HG02943 (cell line): ENCODE measurements around the gene VPS54.

Experiments
- ATAC-seq: cut with Tn5 transposase; IDR thresholded peaks from one replicate; pipeline ENCODE4 v1.9.1; 2021; ENCODE audit warnings: mild to moderate bottlenecking, low read depth, moderate library complexity; ENCODE audit not compliant: unreplicated experiment

The VPS54 gene

GRCh38 chr2:64019083-64019974, at the start of gene VPS54:
TSS of gene VPS54 (minus strand) at chr2:64019428. CDS start at chr2:63983999, 35,429 bp downstream.
- peak; percentile 49 for ATAC-seq

- ATAC-seq, result no peak
These were observed 48.1 kb upstream of the VPS54 start for GRCh38 chr2:64067326-64067725.

GRCh38 chr2:64065516-64065915, 46.3 kb upstream of the VPS54 start:
- ATAC-seq, result no peak

GRCh38 chr2:64063924-64064331, 44.7 kb upstream of the VPS54 start:
- ATAC-seq, result no peak

- no peak for ATAC-seq
These were observed 44.2 kb upstream of the VPS54 start for GRCh38 chr2:64063454-64063853.

GRCh38 chr2:64062840-64063239, 43.6 kb upstream of the VPS54 start:
- ATAC-seq, result peak; percentile 53

- ATAC-seq, result no peak
These were observed 40.0 kb upstream of the VPS54 start for GRCh38 chr2:64059270-64059669.

- ATAC-seq, result no peak
These were observed 36.8 kb upstream of the VPS54 start for GRCh38 chr2:64056021-64056420.

GRCh38 chr2:64054161-64054915, 35.1 kb upstream of the VPS54 start:
- ATAC-seq, result no peak

GRCh38 chr2:64052463-64053241, 33.4 kb upstream of the VPS54 start:
- no peak for ATAC-seq

- ATAC-seq, result peak; percentile 67
These were observed 30.5 kb upstream of the VPS54 start for GRCh38 chr2:64049633-64050220.

- no peak for ATAC-seq
These were observed 26.7 kb upstream of the VPS54 start for GRCh38 chr2:64045938-64046337.

- no peak for ATAC-seq
These were observed 20.9 kb upstream of the VPS54 start for GRCh38 chr2:64040161-64040560.

GRCh38 chr2:64036034-64036705, 16.9 kb upstream of the VPS54 start:
- ATAC-seq, result peak; percentile 95

- ATAC-seq, result no peak
These were observed 16.1 kb upstream of the VPS54 start for GRCh38 chr2:64035072-64035942.

GRCh38 chr2:64029116-64029665, 10.0 kb upstream of the VPS54 start:
- no peak for ATAC-seq

- ATAC-seq, result no peak
These were observed 6.5 kb upstream of the VPS54 start for GRCh38 chr2:64025741-64026140.

GRCh38 chr2:64024259-64024949, 5.2 kb upstream of the VPS54 start:
- no peak for ATAC-seq
